ENCODE results near the gene SLC28A1.

The SLC28A1 gene

GRCh38 chr15:84863565-84864443, 20.7 kb upstream of the SLC28A1 start:
- no peaks in the 10 kb centered on the region for H3K27me3 ChIP-seq (ENCODE audit: insufficient read depth, low read length)
- H3K9ac ChIP-seq (ENCODE audit: low read depth, low read length) = no peak overlapping the region
- H3K36me3 ChIP-seq (ENCODE audit: insufficient read depth, low read depth, low read length) = peaks cover 58% of the 10 kb centered on the region
- H3K27ac ChIP-seq (ENCODE audit: low read length) = no peak overlapping the region
- no peak overlapping the region for H3K4me3 ChIP-seq (ENCODE audit: low read length)
- no peaks in the 10 kb centered on the region for H3K9me3 ChIP-seq (ENCODE audit: insufficient read depth, low read depth, low read length)
- H3K4me1 ChIP-seq (ENCODE audit: insufficient read depth, low read length) = no peaks in the 10 kb centered on the region

- Histone ChIP-seq H3K9me3 (ENCODE audit: insufficient read depth, low read depth, low read length) (no peaks in the 10 kb centered on the region), H3K4me1 (ENCODE audit: insufficient read depth, low read length) (no peaks in the 10 kb centered on the region), H3K27me3 (ENCODE audit: insufficient read depth, low read length) (no peaks in the 10 kb centered on the region), H3K36me3 (ENCODE audit: insufficient read depth, low read depth, low read length) (peaks cover 56% of the 10 kb centered on the region), H3K27ac (ENCODE audit: low read length) (no peak overlapping the region), H3K4me3 (ENCODE audit: low read length) (no peak overlapping the region), H3K9ac (ENCODE audit: low read depth, low read length) (no peak overlapping the region)
Measured at GRCh38 chr15:84864444-84864795, 20.0 kb upstream of the SLC28A1 start.

GRCh38 chr15:84865074-84865569, 19.3 kb upstream of the SLC28A1 start:
- Histone ChIP-seq H3K9me3 (ENCODE audit: insufficient read depth, low read depth, low read length) (no peaks in the 10 kb centered on the region), H3K4me1 (ENCODE audit: insufficient read depth, low read length) (no peaks in the 10 kb centered on the region), H3K27me3 (ENCODE audit: insufficient read depth, low read length) (no peaks in the 10 kb centered on the region), H3K4me3 (ENCODE audit: low read length) (no peak overlapping the region), H3K27ac (ENCODE audit: low read length) (no peak overlapping the region), H3K9ac (ENCODE audit: low read depth, low read length) (no peak overlapping the region), H3K36me3 (ENCODE audit: insufficient read depth, low read depth, low read length) (peaks cover 50% of the 10 kb centered on the region)

- Histone ChIP-seq H3K9ac (ENCODE audit: low read depth, low read length) (no peak overlapping the region), H3K27me3 (ENCODE audit: insufficient read depth, low read length) (no peaks in the 10 kb centered on the region), H3K9me3 (ENCODE audit: insufficient read depth, low read depth, low read length) (no peaks in the 10 kb centered on the region), H3K4me3 (ENCODE audit: low read length) (no peak overlapping the region), H3K27ac (ENCODE audit: low read length) (no peak overlapping the region), H3K4me1 (ENCODE audit: insufficient read depth, low read length) (no peaks in the 10 kb centered on the region), H3K36me3 (ENCODE audit: insufficient read depth, low read depth, low read length) (peaks cover 34% of the 10 kb centered on the region)
Measured at GRCh38 chr15:84868037-84868880, 16.2 kb upstream of the SLC28A1 start.

DNA sequence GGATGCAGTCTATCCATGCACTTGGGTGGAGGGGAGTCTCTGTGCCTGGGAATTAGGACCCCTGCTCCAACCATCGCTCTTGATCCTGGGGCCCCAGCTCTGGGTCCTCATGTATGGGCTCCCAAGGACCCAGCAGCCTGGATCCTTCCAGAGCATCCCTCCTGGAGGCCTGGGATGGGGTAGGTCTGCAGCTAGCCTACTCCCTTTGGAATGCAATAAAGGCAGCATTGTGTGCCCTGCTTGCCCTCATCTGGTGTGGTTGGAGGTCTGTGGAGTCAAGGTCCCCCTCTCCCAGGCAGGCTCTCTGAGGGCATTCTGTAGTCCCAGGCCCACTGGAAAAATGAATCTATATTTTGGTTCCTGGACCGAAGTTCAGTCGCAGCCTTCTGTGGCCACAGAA, 15.0 kb upstream of the SLC28A1 start:
- Histone ChIP-seq H3K27me3 (ENCODE audit: insufficient read depth, low read length) (no peaks in the 10 kb centered on the region), H3K36me3 (ENCODE audit: insufficient read depth, low read depth, low read length) (peaks cover 22% of the 10 kb centered on the region), H3K9ac (ENCODE audit: low read depth, low read length) (no peak overlapping the region), H3K27ac (ENCODE audit: low read length) (no peak overlapping the region), H3K4me3 (ENCODE audit: low read length) (no peak overlapping the region), H3K9me3 (ENCODE audit: insufficient read depth, low read depth, low read length) (no peaks in the 10 kb centered on the region), H3K4me1 (ENCODE audit: insufficient read depth, low read length) (no peaks in the 10 kb centered on the region)

GRCh38 chr15:84871428-84871985, 13.0 kb upstream of the SLC28A1 start:
- no peak overlapping the region for H3K9ac ChIP-seq (ENCODE audit: low read depth, low read length)
- H3K4me1 ChIP-seq (ENCODE audit: insufficient read depth, low read length) = no peaks in the 10 kb centered on the region
- no peaks in the 10 kb centered on the region for H3K9me3 ChIP-seq (ENCODE audit: insufficient read depth, low read depth, low read length)
- peaks cover 14% of the 10 kb centered on the region for H3K36me3 ChIP-seq (ENCODE audit: insufficient read depth, low read depth, low read length)
- no peak overlapping the region for H3K27ac ChIP-seq (ENCODE audit: low read length)
- H3K4me3 ChIP-seq (ENCODE audit: low read length) = no peak overlapping the region
- no peaks in the 10 kb centered on the region for H3K27me3 ChIP-seq (ENCODE audit: insufficient read depth, low read length)

DNA sequence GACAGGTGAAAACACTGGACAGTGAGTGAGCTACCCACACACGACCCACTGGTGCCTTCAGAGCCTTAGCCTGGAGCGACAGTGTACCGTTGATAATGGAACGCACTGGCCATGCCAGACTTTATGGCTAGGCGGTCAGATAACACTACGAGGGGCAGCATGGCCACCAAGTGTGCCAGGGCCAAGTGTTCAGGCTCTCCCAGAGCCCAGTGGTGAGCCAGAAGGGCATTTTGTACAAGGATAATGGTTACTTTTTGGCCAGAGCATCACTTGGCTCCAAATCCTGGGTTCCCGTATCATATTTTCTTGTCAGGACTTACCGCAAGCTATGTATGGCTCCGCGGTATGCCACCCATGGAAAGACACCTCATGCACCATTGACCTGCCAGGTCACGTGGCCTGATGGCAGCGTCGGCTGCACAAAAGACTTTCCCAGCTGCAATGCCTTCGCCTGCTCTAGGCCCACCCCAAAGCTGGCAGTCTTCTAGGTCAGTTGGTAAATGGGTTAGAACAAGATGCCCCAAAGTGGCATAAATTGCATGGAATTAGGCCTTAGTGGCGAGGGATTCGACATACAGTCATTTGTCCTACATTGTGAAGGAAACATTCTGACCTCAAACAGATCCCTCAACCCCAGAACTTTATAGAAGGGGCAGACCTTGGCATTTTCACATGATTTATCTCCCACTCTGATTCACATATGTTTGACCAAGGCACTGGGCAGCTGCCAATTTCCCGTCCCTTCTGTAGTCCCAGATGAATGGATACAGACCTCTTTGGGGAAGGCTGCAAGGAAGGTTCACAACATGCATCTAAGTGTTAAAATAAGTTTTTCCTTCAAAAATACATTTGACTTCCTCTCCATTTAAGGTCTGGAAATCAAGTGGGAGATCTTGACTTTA, 12.2 kb upstream of the SLC28A1 start:
- H3K4me1 ChIP-seq (ENCODE audit: insufficient read depth, low read length) = no peaks in the 10 kb centered on the region
- peaks cover 6% of the 10 kb centered on the region; the same call in 1 of the 2 replicates for H3K36me3 ChIP-seq (ENCODE audit: insufficient read depth, low read depth, low read length)
- H3K27me3 ChIP-seq (ENCODE audit: insufficient read depth, low read length) = no peaks in the 10 kb centered on the region
- no peak overlapping the region for H3K27ac ChIP-seq (ENCODE audit: low read length)
- no peaks in the 10 kb centered on the region for H3K9me3 ChIP-seq (ENCODE audit: insufficient read depth, low read depth, low read length)
- no peak overlapping the region for H3K9ac ChIP-seq (ENCODE audit: low read depth, low read length)
- no peak overlapping the region for H3K4me3 ChIP-seq (ENCODE audit: low read length)

DNA sequence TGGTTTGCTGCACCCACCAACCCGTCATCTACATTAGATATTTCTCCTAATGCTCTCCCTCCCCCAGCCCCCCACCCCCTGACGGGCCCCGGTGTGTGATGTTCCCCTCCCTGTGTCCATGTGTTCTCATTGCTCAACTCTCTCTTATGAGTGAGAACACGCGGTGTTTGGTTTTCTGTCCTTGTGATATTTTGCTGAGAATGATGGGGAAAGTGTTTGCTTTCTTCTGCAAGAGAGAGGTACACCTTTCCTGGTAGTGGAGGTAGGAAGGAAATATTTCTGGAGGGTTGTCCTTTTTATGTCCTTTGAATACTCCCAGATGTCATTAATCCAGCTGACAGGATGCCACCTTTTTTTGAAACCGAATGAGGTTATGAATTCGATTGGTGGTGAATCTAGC, 10.5 kb upstream of the SLC28A1 start:
- no peaks in the 10 kb centered on the region for H3K27me3 ChIP-seq (ENCODE audit: insufficient read depth, low read length)
- no peak overlapping the region for H3K27ac ChIP-seq (ENCODE audit: low read length)
- no peaks in the 10 kb centered on the region for H3K4me1 ChIP-seq (ENCODE audit: insufficient read depth, low read length)
- no peak overlapping the region for H3K9ac ChIP-seq (ENCODE audit: low read depth, low read length)
- H3K4me3 ChIP-seq (ENCODE audit: low read length) = no peak overlapping the region
- 0 out of 2 replicates have a peak, but pooled peaks cover 2% of the 10 kb centered on the region for H3K36me3 ChIP-seq (ENCODE audit: insufficient read depth, low read depth, low read length)
- no peaks in the 10 kb centered on the region for H3K9me3 ChIP-seq (ENCODE audit: insufficient read depth, low read depth, low read length)

GRCh38 chr15:84874981-84875699, 9.3 kb upstream of the SLC28A1 start:
- no peak overlapping the region for H3K4me3 ChIP-seq (ENCODE audit: low read length)
- H3K36me3 ChIP-seq (ENCODE audit: insufficient read depth, low read depth, low read length) = no peaks in the 10 kb centered on the region
- H3K9me3 ChIP-seq (ENCODE audit: insufficient read depth, low read depth, low read length) = no peaks in the 10 kb centered on the region
- H3K27ac ChIP-seq (ENCODE audit: low read length) = no peak overlapping the region
- H3K4me1 ChIP-seq (ENCODE audit: insufficient read depth, low read length) = no peaks in the 10 kb centered on the region; the same call in 1 of the 2 replicates
- no peaks in the 10 kb centered on the region for H3K27me3 ChIP-seq (ENCODE audit: insufficient read depth, low read length)
- H3K9ac ChIP-seq (ENCODE audit: low read depth, low read length) = no peak overlapping the region

- no peaks in the 10 kb centered on the region for H3K9me3 ChIP-seq (ENCODE audit: insufficient read depth, low read depth, low read length)
- no peaks in the 10 kb centered on the region for H3K27me3 ChIP-seq (ENCODE audit: insufficient read depth, low read length)
- H3K4me3 ChIP-seq (ENCODE audit: low read length) = no peak overlapping the region
- no peaks in the 10 kb centered on the region for H3K36me3 ChIP-seq (ENCODE audit: insufficient read depth, low read depth, low read length)
- no peak overlapping the region for H3K9ac ChIP-seq (ENCODE audit: low read depth, low read length)
- H3K27ac ChIP-seq (ENCODE audit: low read length) = no peak overlapping the region
- H3K4me1 ChIP-seq (ENCODE audit: insufficient read depth, low read length) = no peaks in the 10 kb centered on the region; the same call in 1 of the 2 replicates
Measured at GRCh38 chr15:84876269-84876668, 8.2 kb upstream of the SLC28A1 start.
